HepG2 (cell line): ENCODE results near the gene SEC14L6. TPM values are rescaled to one million over a fixed set of nuclear protein-coding genes. Genes with fewer than 3 reads are reported as not detected.

ENCODE experiments used
- ATAC-seq: fragments of 200-7000 bp; cut with Tn5 transposase; 3 replicates; pipeline ENCODE4 v1.9.1; 2020; ENCODE audit warnings: mild to moderate bottlenecking, moderate library complexity
- BruUV-seq: library from RNA; stranded (reverse); fragments of 400-500 nt; replicated peaks from 2 replicates; lab custom pipeline; 2021; lab: Mats Ljungman, UMichigan
- CTCF ChIA-PET: fragments of 300-600 bp; formaldehyde crosslinking; extraction: SDS; loops from one replicate; lab custom pipeline; 2021; ENCODE audit warnings: low total read pairs, inconsistent platforms, low intra/inter-chr PET ratio; lab: Yijun Ruan, JAX
- POLR2A ChIA-PET: fragments of 350-600 bp; sonication (Branson Sonifier 250); formaldehyde crosslinking; loops from one replicate; lab custom pipeline; 2020; ENCODE audit warnings: antibody characterized with exemption, inconsistent platforms; lab: Yijun Ruan, JAX
- DNase-seq: peaks from one replicate; pipeline ENCODE4 v3.0.0-alpha.2; 2015; ENCODE audit warnings: low spot score
- FAIRE-seq: peaks from 3 replicates; lab custom pipeline; 2011; peaks lifted over from hg19 to GRCh38; lab: Jason Lieb, UNC
- H2AFZ ChIP-seq: one replicate; pipeline ENCODE4 v1.6.1; 2011; ENCODE audit warnings: low read length, inconsistent platforms
- H3K27ac ChIP-seq: fragments of 300-600 bp; 3 replicates; pipeline ENCODE4 v1.8.0; 2011; ENCODE audit warnings: mixed run types, mild to moderate bottlenecking, mixed read lengths, low read length, inconsistent platforms; ENCODE audit not compliant: insufficient read depth; ENCODE audit errors: extremely low read length
- H3K27me3 ChIP-seq, 2 experiments: fragments of 200-600 bp in 1 of 2; 2 replicates in 1 of 2; 3 replicates in 1 of 2; pipeline versions ENCODE4 v1.6.0 to v1.8.0; 2011; ENCODE audit warnings: low read length in 2 of 2, mild to moderate bottlenecking in 2 of 2, moderate library complexity in 2 of 2, inconsistent platforms in 1 of 2; ENCODE audit not compliant: insufficient read depth in 2 of 2, control insufficient read depth in 1 of 2
- H3K36me3 ChIP-seq, 2 experiments: fragments of 200-600 bp in 1 of 2; replicated peaks in 1 of 2; 2 replicates in 1 of 2; 3 replicates in 1 of 2; pipeline versions ENCODE4 v1.5.1 to v1.8.0; 2011; ENCODE audit warnings: low read length in 2 of 2, inconsistent platforms in 1 of 2; ENCODE audit not compliant: insufficient read depth in 2 of 2, control insufficient read depth in 1 of 2
- H3K4me1 ChIP-seq: 2 replicates; pipeline ENCODE4 v1.5.1; 2012; ENCODE audit warnings: low read length, inconsistent platforms; ENCODE audit not compliant: insufficient read depth
- H3K4me2 ChIP-seq: 2 replicates; pipeline ENCODE4 v1.6.0; 2011; ENCODE audit warnings: low read depth, low read length, inconsistent platforms
- H3K4me3 ChIP-seq, 3 experiments: fragments of 200-600 bp in 1 of 3; sonication (generic), shearing (Covaris generic) in 1 of 3; replicated peaks in 1 of 3; 2 replicates each; pipeline ENCODE4 v1.5.1; 2011 to 2016; ENCODE audit warnings: low read length in 3 of 3, inconsistent platforms in 2 of 3, low read depth in 2 of 3, mild to moderate bottlenecking in 2 of 3, control low read depth in 1 of 3, mixed read lengths in 1 of 3; ENCODE audit not compliant: insufficient read depth in 1 of 3
- H3K79me2 ChIP-seq: one replicate; pipeline ENCODE4 v1.6.1; 2011; ENCODE audit warnings: low read length, inconsistent platforms; ENCODE audit not compliant: insufficient read depth
- H3K9ac ChIP-seq: 2 replicates; pipeline ENCODE4 v1.6.0; 2011; ENCODE audit warnings: mild to moderate bottlenecking, low read depth, low read length, inconsistent platforms; ENCODE audit not compliant: insufficient read depth
- H3K9me3 ChIP-seq: 2 replicates; pipeline ENCODE4 v1.5.1; 2012; ENCODE audit warnings: mild to moderate bottlenecking, low read length
- H4K20me1 ChIP-seq: 2 replicates; pipeline ENCODE4 v1.6.0; 2011; ENCODE audit warnings: inconsistent platforms, mild to moderate bottlenecking, low read length, moderate library complexity; ENCODE audit not compliant: insufficient read depth
- CSRNP2 ChIP-seq: sonication (generic); formaldehyde crosslinking; conservative IDR thresholded peaks from 2 replicates; pipeline ENCODE4 v1.8.0; 2022; ENCODE audit warnings: low read depth, missing genetic modification reagents
- FOXA3 ChIP-seq: IDR thresholded peaks from 2 replicates; pipeline ENCODE4 v1.6.1; 2016; ENCODE audit warnings: missing genetic modification reagents, missing compliant biosample characterization
- FOXP1 ChIP-seq, 2 experiments: fragments of 450-650 bp in 1 of 2; IDR thresholded peaks; 2 replicates each; pipeline ENCODE4 v1.6.1; 2017 to 2018; ENCODE audit warnings: antibody characterized with exemption in 1 of 2
- GZF1 ChIP-seq: sonication (generic); formaldehyde crosslinking; IDR thresholded peaks from 2 replicates; pipeline ENCODE4 v1.5.1; 2020; ENCODE audit warnings: mild to moderate bottlenecking, missing genetic modification reagents
- JUN ChIP-seq: sonication (generic); formaldehyde crosslinking; IDR thresholded peaks from 2 replicates; pipeline ENCODE4 v1.4.0; 2020; ENCODE audit warnings: mild to moderate bottlenecking, missing genetic modification reagents
- KAT7 ChIP-seq: IDR thresholded peaks from 2 replicates; pipeline ENCODE4 v1.6.1; 2018; ENCODE audit warnings: borderline replicate concordance, missing compliant biosample characterization
- PBX3 ChIP-seq: sonication (generic); formaldehyde crosslinking; IDR thresholded peaks from 2 replicates; pipeline ENCODE4 v1.8.1; 2023; ENCODE audit warnings: missing genetic modification reagents, inconsistent platforms, borderline replicate concordance
- SIX1 ChIP-seq: sonication (generic); formaldehyde crosslinking; IDR thresholded peaks from 2 replicates; pipeline ENCODE4 v1.4.0; 2020; ENCODE audit warnings: missing genetic modification reagents, borderline replicate concordance
- SRF ChIP-seq: IDR thresholded peaks from 2 replicates; pipeline ENCODE4 v1.6.1; 2011; ENCODE audit warnings: mild to moderate bottlenecking, low read depth, low read length, moderate library complexity
- TP53 ChIP-seq: sonication (generic); formaldehyde crosslinking; conservative IDR thresholded peaks from 2 replicates; pipeline ENCODE4 v1.4.0; 2020; ENCODE audit warnings: missing genetic modification reagents
- ZBTB46 ChIP-seq: sonication (generic); formaldehyde crosslinking; IDR thresholded peaks from 2 replicates; pipeline ENCODE4 v1.4.0; 2020; ENCODE audit warnings: mild to moderate bottlenecking, missing genetic modification reagents, borderline replicate concordance
- ZNF629 ChIP-seq: sonication (generic); formaldehyde crosslinking; conservative IDR thresholded peaks from 2 replicates; pipeline ENCODE4 v1.5.0; 2020; ENCODE audit warnings: missing genetic modification reagents
- WGBS: methylation state at CpG from one replicate; pipeline ENCODE4 v1.1.6; 2017; ENCODE audit warnings: low lambda C conversion rate; 5-methylcytosine and 5-hydroxymethylcytosine counted together
- in situ Hi-C: cut with HindIII; loops from 2 replicates; pipeline ENCODE4 v1.10.0; 2017; ENCODE audit warnings: low pct_unique_long_range_greater_than_20kb; ENCODE audit not compliant: extremely low pct_ligation_motif_present
- intact Hi-C: fragments of 100-400 bp; cut with micrococcal nuclease; formaldehyde crosslinking; loops from one replicate; pipeline ENCODE4 v1.10.0; 2022; ENCODE audit not compliant: unreplicated experiment
- polyA plus RNA-seq, 8 experiments: library from polyadenylated mRNA; depleted of rRNA in 3 of 8; stranded (reverse) in 7 of 8; unstranded in 1 of 8; fragments of >200 nt; fragmentation: Illumina TruSeq in 4 of 8; extraction: Trizol in 4 of 8; gene quantifications; 2 replicates each; pipeline versions ENCODE4 v1.2.1 to v1.2.3, GENCODE V29; 2011 to 2016; ENCODE audit warnings: low read depth in 4 of 8, missing spikeins in 1 of 8, mixed read lengths in 1 of 8; ENCODE audit not compliant: insufficient read depth in 1 of 8
- total RNA-seq, 5 experiments: library from RNA; depleted of rRNA; stranded (reverse); fragments of >200 nt; fragmentation: Illumina TruSeq; extraction: Trizol; gene quantifications; 2 replicates each; pipeline ENCODE4 v1.2.3, GENCODE V29; 2016; ENCODE audit warnings: low read depth in 1 of 5

Gene SEC14L6
- total and polyA plus RNA-seq, 2 of the 13 experiments (the other 11 are each of a cell fraction or from before 2014, with no cell fraction given), result 0.09 to 9.3 TPM

GRCh38 chr22:30474121-30474520 is 72.4 kb downstream of the SEC14L6 start:
- H3K4me2 ChIP-seq, result no peak overlapping the region
- H4K20me1 ChIP-seq, result no peaks in the 10 kb centered on the region
- intact Hi-C loops, result no loop called here
- H3K79me2 ChIP-seq, result no peaks in the 10 kb centered on the region
- no peak overlapping the region for H3K27ac ChIP-seq
- DNase-seq, result no peak
- no peaks in the 10 kb centered on the region for H3K4me1 ChIP-seq
- no peak overlapping the region for H3K4me3 ChIP-seq
- TF ChIP-seq ZNF629 (CRISPR knock-in tag) (peak; percentile 45), ZBTB46 (CRISPR knock-in tag) (no peak), GZF1 (CRISPR knock-in tag) (no peak), SRF (no peak)
- TF ChIP-seq, all 625 proteins: peak for 1
- POLR2A ChIA-PET, result no interaction called here
- WGBS, result 46% methylated on average over 4 of the region's 4 CpGs
- Histone ChIP-seq H3K9me3 (no peaks in the 10 kb centered on the region), H3K9ac (no peak overlapping the region), H3K36me3 (no peaks in the 10 kb centered on the region), H2AFZ (no peak overlapping the region), H3K27me3 (peaks cover 4 to 40% of the 10 kb centered on the region in 2 experiments; a peak in 4 of 5 replicates)
- no TSS peak for BruUV-seq
- FAIRE-seq (no peak), ATAC-seq (no peak)
- CTCF ChIA-PET, result no interaction called here
- in situ Hi-C loops, result no loop called here

GRCh38 chr22:30472994-30473720 is 73.4 kb downstream of the SEC14L6 start:
- peaks cover 1 to 30% of the 10 kb centered on the region in 2 experiments; a peak in 3 of 5 replicates for H3K27me3 ChIP-seq
- no peak for TF ChIP-seq JUN (CRISPR knock-in tag)
- TF ChIP-seq CSRNP2 (CRISPR knock-in tag), result no peak
- TF ChIP-seq TP53, result no peak
- TF ChIP-seq KAT7 (CRISPR knock-in tag), result no peak
- TF ChIP-seq SIX1 (CRISPR knock-in tag), result no peak
- TF ChIP-seq FOXP1 (IDR thresholded peaks at IDR 0.05), result no peak
- no peak for TF ChIP-seq FOXP1 (CRISPR knock-in tag; IDR thresholded peaks at IDR 0.05)
- no peak for TF ChIP-seq FOXA3 (CRISPR knock-in tag)
- TF ChIP-seq PBX3, result no peak

More at GRCh38 chr22:30472994-30473720, 73.4 kb downstream of the SEC14L6 start:
- Histone ChIP-seq H3K4me2 (no peak overlapping the region), H3K36me3 (no peaks in the 10 kb centered on the region), H3K9me3 (no peaks in the 10 kb centered on the region), H2AFZ (no peak overlapping the region), H3K79me2 (no peaks in the 10 kb centered on the region), H4K20me1 (no peaks in the 10 kb centered on the region), H3K27ac (no peak overlapping the region), H3K4me1 (no peaks in the 10 kb centered on the region), H3K4me3 (no peak overlapping the region), H3K9ac (no peak overlapping the region)
- in situ Hi-C loops, result no loop called here
- ATAC-seq (no peak), FAIRE-seq (no peak), DNase-seq (no peak)
- POLR2A ChIA-PET, result interaction anchor here (0.6 kb wide), 1 partner anchor 10 kb away, joined by 3 read pairs; no protein-coding TSS in a partner anchor
- whole genome bisulfite sequencing, result 23% methylated on average over 4 of the region's 4 CpGs
- intact Hi-C loops, result no loop called here
- no TSS peak for BruUV-seq
- CTCF ChIA-PET, result no interaction called here
